Activated gamma-delta T cell treated with Interleukin-2 at 50 U/mL for 16 hours (primary cell): Measurements from ENCODE around the gene SLAIN2.

ENCODE experiments used
- DNase-seq: peaks from one replicate; pipeline ENCODE4 v3.0.0-alpha.2; 2020

The SLAIN2 gene

DNA sequence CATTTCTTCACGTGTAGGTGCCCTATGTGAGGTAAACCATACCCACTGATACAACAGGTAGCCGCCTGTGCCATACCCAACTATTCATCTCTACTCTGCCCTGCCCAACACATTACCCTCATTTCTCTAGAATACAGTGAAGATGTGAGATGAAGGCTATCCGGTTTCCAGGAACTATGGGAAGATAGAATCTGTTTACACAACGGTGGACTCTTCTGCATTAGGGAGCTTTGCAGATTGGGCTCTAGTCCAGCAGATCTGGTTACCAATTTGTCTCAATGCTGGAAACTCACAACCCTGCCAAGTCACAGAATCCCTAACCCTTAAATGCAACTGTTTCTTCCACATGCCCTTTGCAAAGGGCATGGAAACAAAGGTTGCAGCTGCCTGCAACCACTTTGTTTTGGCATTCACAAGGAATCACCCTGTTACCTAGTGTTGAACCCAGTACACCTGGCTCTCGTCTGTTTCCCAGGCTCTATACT, 6.4 kb upstream of the SLAIN2 start:
- DNase-seq: no peak

- DNase-seq: no peak
Measured at GRCh38 chr4:48336146-48336870, 5.0 kb upstream of the SLAIN2 start.

- DNase-seq: no peak
Measured at GRCh38 chr4:48337731-48338130, 3.6 kb upstream of the SLAIN2 start.

DNA sequence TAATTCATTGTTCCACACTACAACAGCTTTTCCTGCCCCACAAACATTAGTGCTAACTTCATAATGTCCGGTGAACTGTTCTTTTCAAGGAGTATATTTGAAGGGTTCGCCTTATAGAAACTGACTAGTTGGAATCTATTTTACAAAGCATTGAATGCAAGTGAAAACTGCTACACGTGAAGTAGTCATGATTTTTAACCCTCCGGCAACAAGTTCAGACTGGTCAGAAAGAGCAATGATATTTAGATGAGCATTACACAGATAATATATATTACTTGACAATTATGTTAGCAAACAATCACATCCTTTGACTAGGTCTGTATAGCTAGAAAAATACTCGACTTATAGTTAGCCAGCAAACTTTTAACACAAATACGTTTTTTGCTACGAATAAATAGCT, 1.7 kb upstream of the SLAIN2 start:
- DNase-seq: no peak

DNA sequence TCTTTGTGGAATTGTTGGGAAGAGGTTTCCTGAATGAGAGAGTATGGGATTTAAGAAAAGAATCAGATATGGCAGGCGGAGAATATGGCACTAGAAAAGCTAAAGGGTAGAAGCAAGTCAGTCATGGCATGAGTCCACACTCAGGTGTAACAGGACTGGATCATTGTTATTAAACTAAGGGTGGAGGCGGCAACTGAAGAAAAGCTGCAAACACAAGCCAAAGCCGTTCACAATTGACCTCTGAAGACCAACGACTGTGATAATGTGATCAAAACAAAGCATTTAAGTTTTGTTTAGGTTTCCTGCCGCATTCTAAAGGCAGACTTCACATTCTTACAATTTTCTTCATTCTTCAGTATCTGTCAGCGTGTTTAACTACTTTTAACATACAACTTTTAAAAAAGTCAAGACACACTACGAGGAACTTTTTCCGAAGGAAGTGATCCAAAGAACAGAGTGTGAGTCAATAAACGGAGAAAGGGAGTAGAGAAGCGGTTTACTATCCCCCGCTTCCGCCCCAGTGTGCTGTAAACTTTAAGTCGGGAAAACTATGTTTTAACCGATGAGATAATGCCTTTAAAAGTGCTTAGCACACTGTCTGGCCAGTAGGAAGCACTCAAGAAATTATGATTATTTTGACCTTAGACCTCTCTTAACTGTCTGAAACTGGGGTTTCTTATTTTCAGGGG, 909 bp upstream of the SLAIN2 start:
- peak; percentile 5 for DNase-seq

GRCh38 chr4:48341776-48342605, 662 bp downstream of the SLAIN2 start:
- peak; percentile 38 for DNase-seq

DNA sequence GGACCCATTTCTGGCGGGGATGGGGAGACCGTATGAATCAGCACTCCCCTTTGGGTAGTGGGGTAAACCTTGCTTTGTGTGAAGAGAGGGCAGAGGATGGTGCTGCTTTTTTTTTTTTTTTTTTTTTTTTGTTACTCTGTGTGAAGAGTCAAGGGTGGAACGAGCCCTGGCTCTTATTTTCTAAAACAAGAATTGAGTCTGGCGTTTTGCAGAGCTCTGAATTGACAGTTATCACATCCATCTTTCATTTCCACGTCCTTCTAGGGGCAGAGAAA, 1.2 kb downstream of the SLAIN2 start:
- DNase-seq: no peak

DNA sequence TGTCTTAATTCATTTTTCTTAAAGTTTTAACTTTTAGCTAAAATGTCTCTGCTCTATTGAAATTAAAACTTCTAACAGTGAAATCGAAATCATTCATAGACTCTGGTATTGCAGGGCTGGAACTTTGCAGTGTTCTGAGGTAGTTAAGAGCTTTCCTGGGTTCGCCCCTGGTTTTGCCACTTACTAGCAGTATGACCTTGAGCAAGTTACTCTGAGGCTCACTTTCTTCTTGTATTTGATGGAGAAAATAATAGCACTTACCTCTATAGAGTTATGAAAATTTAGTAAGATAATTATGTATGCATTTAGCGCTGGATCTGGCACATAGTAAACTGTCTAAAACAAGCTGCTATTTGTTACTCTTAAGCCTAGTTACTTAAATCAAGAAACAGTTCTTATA, 1.7 kb downstream of the SLAIN2 start:
- no peak for DNase-seq

- no peak for DNase-seq
Measured at GRCh38 chr4:48343551-48343950, 2.2 kb downstream of the SLAIN2 start.

DNA sequence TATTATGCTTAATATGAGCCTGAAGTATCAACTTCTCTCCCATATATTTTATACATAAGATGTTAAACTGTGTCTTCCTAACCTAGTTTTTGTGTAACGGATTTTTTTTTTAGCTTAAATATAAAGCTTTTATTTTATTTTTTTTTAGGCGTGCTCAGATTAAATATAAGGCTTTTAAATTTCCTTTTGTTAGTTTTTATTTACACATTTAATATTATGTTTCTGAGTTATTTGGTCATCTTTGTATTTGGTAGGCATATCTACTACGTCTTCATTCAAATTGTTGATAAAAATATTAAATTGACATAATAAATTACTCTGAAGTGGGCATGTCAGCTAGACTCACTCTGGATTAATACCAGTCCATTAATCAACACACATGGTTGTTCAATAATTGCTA, 4.2 kb downstream of the SLAIN2 start:
- DNase-seq: no peak

DNA sequence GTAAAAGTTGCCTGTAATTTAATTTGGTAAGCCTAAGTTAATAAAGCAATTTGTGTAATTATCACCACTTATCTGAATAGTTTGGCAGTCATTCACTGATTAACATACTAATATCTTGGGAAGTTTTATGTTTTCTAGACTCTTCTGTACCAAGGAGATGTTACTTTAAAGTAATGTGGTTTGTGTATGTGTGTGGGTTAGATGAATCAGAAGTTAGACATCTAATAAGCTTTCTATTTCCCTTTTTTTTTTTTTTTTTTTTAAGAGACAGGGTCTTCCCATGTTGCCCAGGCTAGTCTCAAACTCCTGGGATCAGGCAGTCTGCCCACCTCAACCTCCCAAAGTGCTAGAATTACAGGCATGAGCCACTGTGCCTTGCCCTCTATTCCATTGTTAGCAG, 5.3 kb downstream of the SLAIN2 start:
- no peak for DNase-seq

- DNase-seq: no peak
Measured at GRCh38 chr4:48347282-48347921, 6.1 kb downstream of the SLAIN2 start.

DNA sequence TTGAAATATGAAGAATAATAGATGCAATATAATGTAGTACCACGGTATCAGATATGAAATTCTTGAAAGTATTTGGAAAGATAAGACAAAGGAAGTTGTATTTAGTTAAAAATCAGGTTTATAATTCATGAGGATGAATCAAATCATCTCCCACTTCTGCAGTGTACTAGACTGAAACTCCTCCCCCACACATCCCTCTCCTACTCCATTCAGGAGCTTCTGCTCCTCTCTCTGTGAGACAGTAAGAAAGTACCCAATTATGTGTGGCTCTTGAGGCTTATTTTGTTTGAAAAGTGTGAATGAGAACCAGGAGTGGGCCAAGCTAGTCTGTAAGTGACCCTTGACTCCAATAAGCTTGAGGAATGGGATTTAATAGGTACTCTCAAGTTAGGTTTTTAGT, 9.5 kb downstream of the SLAIN2 start:
- no peak for DNase-seq

DNA sequence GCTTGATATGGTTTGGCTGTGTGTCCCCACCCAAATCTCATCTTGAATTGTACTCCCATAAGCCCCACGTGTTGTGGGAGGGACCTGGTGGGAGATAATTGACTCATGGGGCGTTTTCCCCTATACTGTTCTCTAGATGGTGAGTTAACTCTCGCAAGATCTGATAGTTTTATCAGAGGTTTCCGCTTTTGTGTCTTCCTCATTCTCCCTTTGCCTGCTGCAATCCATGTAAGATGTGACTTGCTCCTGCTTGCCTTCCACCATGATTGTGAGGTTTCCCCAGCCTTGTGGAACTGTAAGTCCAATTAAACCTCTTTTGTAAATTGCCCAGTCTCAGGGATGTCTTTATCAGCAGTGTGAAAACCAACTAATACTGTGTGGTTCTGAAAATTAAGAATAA, 11.5 kb downstream of the SLAIN2 start:
- no peak for DNase-seq

GRCh38 chr4:48356355-48356754, 15.0 kb downstream of the SLAIN2 start:
- DNase-seq: no peak

DNA sequence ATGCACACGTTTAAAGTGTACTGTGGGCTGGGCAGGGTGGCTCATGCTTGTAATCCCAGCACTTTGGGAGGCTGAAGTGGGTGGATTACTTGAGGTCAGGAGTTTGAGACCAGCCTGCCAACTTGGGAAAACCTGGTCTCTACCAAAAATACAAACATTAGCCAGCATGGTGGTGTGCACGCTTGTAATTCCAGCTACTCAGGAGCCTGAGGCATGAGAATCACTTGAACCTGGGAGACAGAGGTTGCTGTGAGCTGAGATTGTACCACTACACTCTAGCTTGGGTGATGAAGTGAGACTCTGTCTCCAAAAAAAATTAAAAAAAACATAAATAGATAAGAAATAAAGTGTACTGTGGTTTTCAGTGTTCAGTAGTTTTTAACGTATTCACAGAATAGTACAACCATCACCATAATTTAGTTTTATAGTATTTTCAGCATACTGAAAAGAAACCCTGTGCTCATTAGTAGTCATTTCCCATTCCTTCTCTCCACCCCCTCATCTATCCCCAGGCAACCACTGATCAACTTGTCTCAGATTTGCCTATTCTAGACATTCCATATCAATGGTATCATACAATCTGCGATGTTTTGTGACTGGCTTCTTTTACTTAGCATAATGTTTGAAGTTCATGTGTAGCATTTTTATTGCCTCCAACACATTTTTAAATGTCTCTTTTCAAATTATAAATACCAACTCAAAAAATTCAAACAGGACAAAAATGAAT, 19.1 kb downstream of the SLAIN2 start:
- no peak for DNase-seq

- DNase-seq: no peak
Measured at GRCh38 chr4:48361012-48361400, 19.7 kb downstream of the SLAIN2 start.

DNA sequence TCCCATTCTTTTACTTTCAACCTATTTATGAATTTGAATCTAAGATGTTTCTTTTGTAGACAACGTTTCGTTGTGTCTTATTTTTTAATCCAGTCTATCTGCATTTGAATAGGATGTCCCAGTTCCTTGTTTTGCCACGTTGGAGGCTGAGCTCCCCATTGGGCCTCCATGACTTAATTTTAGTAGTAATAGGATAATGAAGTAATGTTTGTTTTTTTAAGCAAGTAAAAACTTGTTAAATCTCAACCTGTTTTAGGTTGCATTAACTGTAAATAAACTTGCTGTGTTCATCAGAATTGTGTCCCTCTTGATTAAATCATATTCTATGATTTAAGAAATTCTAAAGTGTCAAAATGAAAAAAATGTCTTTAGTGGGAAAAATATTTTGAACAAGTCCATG, 25.3 kb downstream of the SLAIN2 start:
- no peak for DNase-seq

- no peak for DNase-seq
Measured at GRCh38 chr4:48367016-48367415, 25.7 kb downstream of the SLAIN2 start.

DNA sequence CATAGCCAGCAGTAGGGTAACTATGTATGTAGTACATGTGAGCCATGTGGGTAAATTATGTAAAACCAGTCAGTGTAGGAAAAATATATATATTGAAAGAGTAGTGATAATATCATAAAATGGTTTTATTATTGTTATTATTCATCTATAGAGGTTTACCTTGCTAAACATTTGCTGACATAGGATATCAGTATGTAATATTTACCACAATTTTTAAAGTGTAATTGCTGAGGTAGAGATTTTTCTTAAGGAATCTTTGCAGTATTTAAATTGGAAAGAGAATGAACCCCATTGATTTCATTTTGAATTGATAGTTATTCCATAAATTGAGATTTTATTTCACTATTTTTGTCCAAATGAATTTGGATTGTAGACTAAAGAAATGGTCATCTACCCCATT, 27.1 kb downstream of the SLAIN2 start:
- no peak for DNase-seq

GRCh38 chr4:48369248-48369647, 27.9 kb downstream of the SLAIN2 start:
- no peak for DNase-seq

DNA sequence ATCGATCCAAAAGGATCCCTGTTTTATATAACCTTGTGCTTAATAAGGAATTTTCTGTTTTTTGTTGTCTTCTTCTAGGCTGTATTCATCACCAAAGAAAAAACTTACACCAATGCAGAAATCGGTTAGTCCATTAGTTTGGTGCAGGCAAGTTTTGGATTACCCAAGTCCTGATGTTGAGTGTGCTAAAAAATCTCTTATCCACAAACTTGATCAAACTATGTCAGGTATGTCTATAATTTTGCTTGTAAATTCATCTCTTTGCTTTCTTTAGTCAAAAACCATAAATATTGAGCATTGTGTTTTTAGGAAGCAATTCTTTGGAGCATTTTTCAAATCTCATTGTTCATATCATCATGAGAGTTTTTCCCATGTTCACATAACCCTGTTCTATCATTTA, 28.4 kb downstream of the SLAIN2 start:
- no peak for DNase-seq
